Measurements from ENCODE around the gene RARS2.

The RARS2 gene

GRCh38 chr6:87573307-87574024 lies 16.3 kb downstream of the RARS2 start:
- no peak for DNase-seq (ENCODE audit: low spot score)

DNA sequence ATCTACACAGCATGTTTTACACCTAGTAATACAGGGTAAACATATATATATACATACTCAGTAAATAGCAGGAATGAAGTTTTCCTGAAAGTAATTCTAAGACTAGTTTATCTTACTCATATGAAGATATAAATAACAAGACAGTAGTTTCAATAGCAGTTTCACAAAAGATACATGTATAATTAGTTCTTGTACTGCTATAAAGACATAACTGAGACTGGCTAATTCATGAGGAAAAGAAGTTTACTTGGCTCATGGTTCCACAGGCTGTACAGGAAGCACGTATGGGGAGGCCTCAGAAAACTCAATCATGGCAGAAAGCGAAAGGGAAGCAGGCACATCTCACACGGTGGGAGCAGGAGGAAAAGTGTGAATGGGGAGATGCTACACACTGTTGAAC lies 16.9 kb downstream of the RARS2 start:
- no peak for DNase-seq (ENCODE audit: low spot score)

DNA sequence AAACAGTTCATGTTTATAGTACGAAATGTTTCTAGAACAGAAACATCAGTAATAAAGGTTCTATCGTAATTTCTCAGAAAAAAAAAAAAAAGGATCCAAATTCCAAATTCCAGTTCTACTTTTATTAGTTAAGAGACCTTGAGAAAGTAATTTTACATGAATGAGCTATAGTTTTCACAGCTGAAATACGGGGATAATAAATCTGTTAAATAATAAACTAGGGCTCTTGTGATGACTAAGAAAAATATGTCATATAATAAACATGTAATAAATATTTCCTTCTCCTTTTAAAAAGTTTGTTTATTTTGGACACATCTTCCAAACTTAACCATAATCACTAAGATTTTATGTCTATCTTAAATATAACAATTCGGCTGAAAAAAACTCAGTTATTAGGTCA lies 17.8 kb downstream of the RARS2 start:
- no peak for DNase-seq (ENCODE audit: low spot score)

DNA sequence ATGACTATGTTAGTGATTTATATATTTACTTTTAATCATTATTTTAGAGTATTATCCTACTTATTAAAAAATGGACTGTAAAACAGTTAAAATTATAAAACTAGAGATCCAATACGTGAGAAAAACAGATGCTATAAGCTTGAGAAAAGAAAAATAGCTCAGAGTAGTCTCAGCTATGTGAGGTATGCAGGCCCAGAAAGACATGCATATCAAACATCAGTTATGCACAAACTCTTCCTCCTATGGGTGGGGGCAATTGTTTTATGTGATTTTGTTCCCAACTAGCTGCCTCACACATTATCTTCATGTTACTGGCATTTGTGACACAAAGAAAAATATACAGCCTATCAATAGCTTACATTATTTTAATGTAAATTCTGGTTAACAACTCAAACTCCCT lies 28.8 kb downstream of the RARS2 start:
- no peak for DNase-seq (ENCODE audit: low spot score)

- no peak for DNase-seq (ENCODE audit: low spot score)
Measured at GRCh38 chr6:87558446-87558845, 31.3 kb downstream of the RARS2 start.

DNA sequence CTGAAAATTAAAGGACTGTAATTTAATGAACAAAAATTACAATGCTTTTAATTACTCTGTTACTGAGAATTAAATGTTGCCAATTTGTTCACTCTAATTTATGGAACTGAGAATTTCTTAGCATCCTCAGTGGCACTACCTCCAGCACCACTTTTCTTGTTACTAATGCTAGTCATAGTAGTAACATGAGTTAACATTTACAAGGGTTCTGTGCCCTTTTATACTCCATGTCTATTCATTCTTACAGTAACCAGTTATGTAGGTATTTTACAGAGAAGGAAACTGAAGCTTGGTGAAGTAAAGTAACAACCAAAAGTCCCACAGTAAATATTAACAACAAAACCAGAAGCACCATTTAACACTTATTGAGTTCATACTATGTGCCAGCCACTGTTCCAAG lies 34.3 kb downstream of the RARS2 start:
- no peak for DNase-seq (ENCODE audit: low spot score)

DNA sequence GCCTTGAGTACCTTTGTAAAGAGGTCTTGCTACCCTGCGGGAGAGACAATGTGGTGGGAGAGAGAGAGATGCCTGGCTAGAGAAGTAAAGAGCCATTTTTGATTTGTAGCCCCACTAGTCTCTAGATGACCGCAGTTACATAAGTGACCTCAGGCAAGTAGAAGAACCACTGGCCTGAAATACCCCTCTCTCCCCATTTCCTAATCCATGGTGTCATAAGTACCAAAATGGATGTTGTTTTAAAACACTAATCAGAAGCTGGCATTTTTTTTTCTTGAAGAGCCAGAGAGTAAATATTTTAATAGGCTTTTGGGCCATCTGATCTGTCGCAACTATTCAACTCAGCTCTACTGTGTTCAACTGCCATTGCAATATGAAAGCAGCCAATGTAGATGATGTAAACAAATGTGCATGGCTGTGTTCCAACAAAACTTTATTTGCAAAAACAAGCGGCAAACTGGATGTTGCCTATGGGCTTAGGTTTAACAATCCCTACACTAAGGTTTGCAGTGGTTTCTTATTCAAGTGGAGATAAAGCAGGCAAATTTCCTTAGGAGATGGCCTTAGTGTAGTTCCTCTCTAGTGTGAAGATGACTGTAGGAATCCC lies 36.5 kb downstream of the RARS2 start:
- DNase-seq (ENCODE audit: low spot score): no peak

- DNase-seq (ENCODE audit: low spot score): no peak
Measured at GRCh38 chr6:87551799-87552198, 38.0 kb downstream of the RARS2 start.

DNA sequence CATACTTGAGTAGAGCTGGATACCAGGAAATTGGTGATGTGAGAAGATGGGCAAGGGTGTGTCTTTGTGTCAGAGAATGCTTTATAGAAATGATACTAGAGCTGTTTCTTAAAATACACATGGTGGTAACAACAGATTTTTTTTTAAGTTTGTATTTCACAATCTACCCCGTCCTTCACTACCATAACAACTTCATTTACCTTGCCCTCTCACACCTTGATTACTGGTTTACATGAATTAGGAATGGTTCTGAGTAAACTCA lies 45.4 kb downstream of the RARS2 start:
- no peak for DNase-seq (ENCODE audit: low spot score)

DNA sequence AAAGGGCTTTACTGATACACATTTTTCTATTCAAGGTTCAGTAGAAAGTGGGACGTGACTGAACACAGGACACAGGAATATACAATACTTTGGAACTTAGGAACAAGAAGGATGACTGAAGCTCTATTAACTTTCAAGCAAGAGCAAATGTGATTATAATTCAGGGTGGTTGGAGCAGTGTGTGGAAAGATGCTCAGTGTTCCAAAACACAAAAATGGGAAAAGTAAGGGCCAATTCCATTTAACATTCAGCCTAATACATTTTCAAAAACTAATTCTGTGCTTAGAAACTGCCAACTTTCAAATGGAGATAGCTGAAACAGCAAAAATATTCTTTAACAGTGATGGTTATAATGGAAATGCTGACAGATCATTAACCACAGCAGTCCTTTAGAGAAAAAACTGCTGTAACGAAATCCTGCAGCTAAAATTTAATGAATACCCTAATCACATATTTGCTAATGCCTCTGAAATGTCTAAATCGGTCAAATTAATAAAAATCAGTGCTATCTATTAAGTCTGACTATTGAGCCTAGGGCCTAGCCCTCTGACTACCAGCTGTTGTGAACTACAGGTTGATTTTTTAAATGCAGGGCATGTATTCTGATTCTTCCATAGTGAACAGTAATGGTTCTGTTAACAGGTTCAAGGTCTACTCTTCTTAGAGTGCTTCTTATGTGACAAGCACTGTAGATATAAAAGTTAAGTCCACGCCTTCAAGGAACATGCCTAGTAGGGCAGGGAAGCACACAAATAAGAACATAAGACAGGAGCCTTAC lies 45.9 kb downstream of the RARS2 start:
- no peak for DNase-seq (ENCODE audit: low spot score)

DNA sequence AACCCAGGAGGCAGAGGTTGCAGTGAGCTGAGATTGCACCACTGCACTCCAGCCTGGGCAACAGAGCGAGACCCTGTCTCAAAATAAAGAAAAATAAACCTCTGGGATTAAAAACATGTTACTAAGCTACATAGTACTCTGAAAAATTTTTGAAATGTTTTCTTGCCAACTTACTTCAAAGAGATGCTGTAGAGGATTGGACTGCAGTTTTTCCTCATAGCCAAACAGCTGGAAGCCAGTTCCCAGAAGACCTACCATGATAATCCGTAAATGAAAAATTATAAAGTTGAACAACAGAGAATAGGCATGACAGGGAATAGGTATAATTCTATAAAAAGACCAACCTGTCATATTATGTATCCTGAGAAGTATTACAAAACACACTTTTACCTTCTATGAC lies 48.0 kb downstream of the RARS2 start:
- DNase-seq (ENCODE audit: low spot score): no peak

- DNase-seq (ENCODE audit: low spot score): no peak
Measured at GRCh38 chr6:87541041-87541440, 48.7 kb downstream of the RARS2 start.

- no peak for DNase-seq (ENCODE audit: low spot score)
Measured at GRCh38 chr6:87540539-87540938, 49.2 kb downstream of the RARS2 start.

GRCh38 chr6:87539554-87539953 lies 50.2 kb downstream of the RARS2 start:
- no peak for DNase-seq (ENCODE audit: low spot score)

DNA sequence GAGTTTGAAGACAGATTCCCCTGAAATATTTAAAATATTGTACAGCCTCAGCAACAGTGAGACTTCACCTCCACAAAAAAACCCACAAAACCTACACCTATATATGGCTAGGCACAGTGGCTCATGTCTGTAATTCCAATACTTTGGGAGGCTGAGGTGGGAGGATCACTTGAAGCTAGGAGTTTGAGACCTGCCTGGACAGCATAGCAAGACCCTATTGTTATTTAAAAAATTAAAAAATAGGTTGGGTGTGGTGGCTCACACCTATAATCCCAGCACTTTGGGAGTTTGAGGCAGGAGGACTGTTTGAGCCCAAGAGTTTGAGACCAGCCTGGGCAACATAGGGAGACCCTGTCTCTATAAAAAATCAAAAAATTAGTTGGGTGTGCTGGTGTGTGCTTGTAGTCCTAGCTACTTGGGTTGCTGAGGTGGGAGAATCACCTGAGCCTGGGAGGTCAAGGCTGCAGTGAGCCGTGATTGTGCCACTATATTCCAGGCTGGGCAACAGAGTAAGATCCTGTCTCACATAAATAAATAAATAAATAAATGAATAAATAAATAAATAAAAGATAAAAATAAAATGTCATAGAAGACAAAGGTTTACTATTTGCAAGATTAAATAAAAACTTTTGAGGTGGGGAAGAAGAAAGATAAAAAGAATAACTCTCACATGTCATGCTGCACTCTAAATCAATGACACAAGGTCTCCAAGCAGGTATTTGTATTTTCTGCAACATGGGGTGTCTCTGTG lies 51.1 kb downstream of the RARS2 start:
- DNase-seq (ENCODE audit: low spot score): no peak

DNA sequence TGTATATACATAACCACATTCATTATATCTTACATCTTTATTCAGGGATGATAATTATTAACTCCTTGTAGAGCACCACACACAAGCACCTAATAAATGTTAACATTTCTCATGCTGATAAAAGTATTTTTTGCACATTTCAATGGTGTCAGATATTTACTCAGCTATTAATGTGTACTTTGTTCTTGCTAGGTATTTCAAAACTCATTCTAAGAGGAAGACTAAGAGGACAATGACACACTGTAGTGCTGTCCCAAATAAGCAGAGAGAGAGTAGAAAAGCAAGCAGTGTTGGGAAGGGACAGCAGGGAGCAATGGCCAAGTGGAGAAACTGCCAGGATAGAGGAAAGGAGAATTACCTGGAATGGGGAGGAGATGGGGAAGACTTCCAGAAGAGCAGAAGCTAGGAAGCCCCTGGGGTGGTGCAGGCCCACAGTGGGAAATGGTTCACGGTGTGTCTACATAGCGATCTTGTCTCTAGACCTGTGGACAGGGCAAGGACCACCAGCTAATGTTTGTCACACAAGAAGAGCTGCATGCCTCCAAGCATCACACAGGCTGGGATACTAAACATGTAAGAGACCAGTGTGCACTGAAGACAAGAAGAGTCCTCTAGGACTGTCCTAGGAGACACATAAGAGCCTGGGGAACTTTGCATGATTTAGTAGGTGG lies 55.3 kb downstream of the RARS2 start:
- DNase-seq (ENCODE audit: low spot score): peak; percentile 7

GRCh38 chr6:87529221-87529620 lies 60.6 kb downstream of the RARS2 start:
- DNase-seq (ENCODE audit: low spot score): no peak

DNA sequence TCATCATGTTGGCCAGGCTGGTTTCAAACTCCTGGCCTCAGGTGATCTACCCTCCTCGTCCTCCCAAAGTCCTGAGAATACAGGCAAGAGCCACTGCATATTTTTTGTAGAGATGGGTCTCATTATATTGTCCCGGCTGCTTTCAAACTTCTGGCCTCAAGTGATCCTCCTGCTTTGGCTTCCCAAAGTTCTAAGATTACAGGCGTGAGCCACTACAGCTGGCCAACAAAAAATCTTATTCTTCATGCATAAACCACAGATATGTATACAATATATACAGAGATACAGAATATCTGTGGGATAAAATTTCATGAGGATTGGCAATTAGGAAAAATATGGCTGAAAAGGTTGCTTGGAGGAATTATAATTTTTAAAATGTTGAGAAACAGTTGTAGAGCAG lies 67.1 kb downstream of the RARS2 start:
- no peak for DNase-seq (ENCODE audit: low spot score)

DNA sequence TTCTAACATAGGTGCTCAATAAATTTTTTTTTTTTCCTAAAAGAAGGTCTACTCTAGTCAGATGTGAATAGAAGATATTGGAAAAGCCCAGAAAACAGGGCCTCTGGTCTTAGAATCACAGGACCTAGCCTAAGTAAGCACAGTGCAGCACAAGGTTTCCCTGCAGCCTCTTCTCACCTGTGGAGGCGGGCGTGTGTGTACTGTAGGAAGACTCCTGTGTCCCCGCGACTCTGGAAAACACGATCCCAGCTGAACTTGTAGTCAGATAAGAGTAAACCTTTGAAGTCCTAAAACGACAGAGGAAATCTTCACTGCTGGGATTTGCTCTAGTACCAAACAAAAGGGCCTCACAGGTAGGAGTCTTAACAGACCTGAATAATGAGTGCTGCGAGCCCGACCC lies 71.3 kb downstream of the RARS2 start:
- no peak for DNase-seq (ENCODE audit: low spot score)

DNA sequence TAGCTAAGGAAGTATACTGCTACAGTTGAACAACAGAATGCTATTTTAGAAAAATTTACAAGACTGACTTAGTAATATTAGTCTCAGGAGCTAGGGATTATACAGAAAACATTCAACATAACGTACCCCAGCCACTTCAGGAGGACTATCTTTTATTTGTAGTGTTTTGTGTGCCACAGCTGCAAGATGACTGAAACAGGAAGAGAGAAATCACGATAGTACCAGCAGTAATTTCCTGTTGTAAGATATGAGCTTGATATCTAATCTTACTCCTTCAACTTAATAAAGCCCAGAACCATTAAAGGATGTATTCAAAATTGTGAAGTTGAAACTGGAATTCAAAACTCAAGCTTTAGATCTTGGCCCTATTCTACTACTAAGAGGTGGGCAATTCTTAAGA lies 75.0 kb downstream of the RARS2 start:
- DNase-seq (ENCODE audit: low spot score): no peak

DNA sequence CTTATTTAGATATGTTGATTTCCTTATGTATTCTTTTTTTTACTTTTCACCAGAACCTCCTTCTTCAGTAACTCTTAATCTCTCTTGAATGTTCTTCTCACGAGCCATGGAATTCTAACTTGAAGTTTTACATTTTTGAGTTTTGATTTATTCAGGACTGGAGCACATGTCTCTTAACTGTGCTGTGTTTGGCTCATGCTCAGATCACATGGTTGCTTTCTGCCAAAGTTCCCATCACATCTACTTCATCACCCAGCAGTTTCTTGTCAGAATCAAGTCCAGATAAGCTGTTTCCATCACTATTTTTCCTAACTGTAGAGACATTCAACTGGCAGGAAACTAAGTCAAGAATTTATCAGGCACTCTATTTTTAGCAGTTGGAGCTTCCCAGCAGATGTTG lies 85.3 kb downstream of the RARS2 start:
- no peak for DNase-seq (ENCODE audit: low spot score)

- DNase-seq (ENCODE audit: low spot score): no peak
Measured at GRCh38 chr6:87501809-87502572, 87.8 kb downstream of the RARS2 start.
